ENCODE results near the gene ZSWIM8. TPM values are rescaled to one million over a fixed set of nuclear protein-coding genes. Genes with fewer than 3 reads are reported as not detected.

The ZSWIM8 gene
- total and polyA plus RNA-seq, 8 donors, result 43.4 to 325 (median 79.6) TPM

Small RNAs within 50 kb of the gene (small RNA-seq; reads per million reads assigned to genes)
- gene AC022400.4, result 0 reads per million in 4 donors
- 0 reads per million in 4 donors for gene AC022400.9
- gene ZSWIM8-AS1, result 0 reads per million in 4 donors

Other genes with a start within 250 kb of the ZSWIM8 start
- gene USP54, start 194.3 kb upstream of the ZSWIM8 start, total RNA-seq, result 100 to 1,000 TPM in 4 of 5 donors, 10 to 100 TPM in 1; 33.0 to 369 (median 112) TPM
- gene USP54, start 194.3 kb upstream of the ZSWIM8 start, polyA plus RNA-seq, result 10 to 100 TPM in 2 of 3 donors, 1 to 10 TPM in 1; 7.3 to 17.3 (median 11.1) TPM
- gene MYOZ1, start 144.1 kb upstream of the ZSWIM8 start, total RNA-seq, result 1 to 10 TPM in 1 of 5 donors, not detected in 4; 1.3 TPM
- 1 to 10 TPM in 1 of 3 donors, under 1 TPM in 2; 0.18 to 1.2 (median 0.19) TPM for gene MYOZ1, start 144.1 kb upstream of the ZSWIM8 start, polyA plus RNA-seq
- gene SYNPO2L, start 129.6 kb upstream of the ZSWIM8 start, total RNA-seq, result not detected
- gene SYNPO2L, start 129.6 kb upstream of the ZSWIM8 start, polyA plus RNA-seq, result under 1 TPM in 2 of 3 donors, not detected in 1; 0.03 to 0.12 TPM
- gene AGAP5, start 87.5 kb upstream of the ZSWIM8 start, total RNA-seq, result 10 to 100 TPM in 1 of 5 donors, 1 to 10 TPM in 4; 4.1 to 20.1 (median 8.7) TPM
- 1 to 10 TPM; 1.8 to 4.7 (median 2.0) TPM for gene AGAP5, start 87.5 kb upstream of the ZSWIM8 start, polyA plus RNA-seq
- 10 to 100 TPM; 40.6 to 58.8 (median 50.7) TPM for gene SEC24C, start 41.2 kb upstream of the ZSWIM8 start, total RNA-seq
- 10 to 100 TPM; 23.5 to 25.2 (median 25.1) TPM for gene SEC24C, start 41.2 kb upstream of the ZSWIM8 start, polyA plus RNA-seq
- gene CHCHD1, start 3.6 kb upstream of the ZSWIM8 start, total RNA-seq, result 10 to 100 TPM in 3 of 5 donors, 1 to 10 TPM in 2; 1.3 to 51.0 (median 11.2) TPM
- 10 to 100 TPM; 60.2 to 81.6 (median 69.9) TPM for gene CHCHD1, start 3.6 kb upstream of the ZSWIM8 start, polyA plus RNA-seq
- 10 to 100 TPM in 4 of 5 donors, 1 to 10 TPM in 1; 2.3 to 97.4 (median 16.7) TPM for gene NDST2, start 26.0 kb downstream of the ZSWIM8 start, total RNA-seq
- gene NDST2, start 26.0 kb downstream of the ZSWIM8 start, polyA plus RNA-seq, result 1 to 10 TPM; 3.5 to 9.8 (median 6.5) TPM
- gene CAMK2G, start 88.9 kb downstream of the ZSWIM8 start, total RNA-seq, result 10 to 100 TPM; 28.8 to 93.3 (median 31.9) TPM
- 10 to 100 TPM in 2 of 3 donors, 1 to 10 TPM in 1; 7.5 to 22.8 (median 11.0) TPM for gene CAMK2G, start 88.9 kb downstream of the ZSWIM8 start, polyA plus RNA-seq
- gene PLAU, start 125.5 kb downstream of the ZSWIM8 start, total RNA-seq, result 10 to 100 TPM in 2 of 5 donors, 1 to 10 TPM in 2, not detected in 1; 5.5 to 16.1 (median 9.3) TPM
- gene PLAU, start 125.5 kb downstream of the ZSWIM8 start, polyA plus RNA-seq, result 10 to 100 TPM in 1 of 3 donors, 1 to 10 TPM in 2; 9.6 to 39.5 (median 9.9) TPM
- gene VCL, start 212.5 kb downstream of the ZSWIM8 start, total RNA-seq, result 100 to 1,000 TPM in 3 of 5 donors, 10 to 100 TPM in 2; 50.8 to 211 (median 107) TPM
- 10 to 100 TPM; 11.2 to 33.2 (median 13.4) TPM for gene VCL, start 212.5 kb downstream of the ZSWIM8 start, polyA plus RNA-seq

Data from stomach (tissue), 8 donors.